Liver (tissue), 3 donors: ENCODE results near the gene CALY.

ENCODE experiments used
- ATF3 ChIP-seq: IDR thresholded peaks from 2 replicates; pipeline ENCODE4 v1.6.1; 2016; ENCODE audit warnings: antibody characterized with exemption
- CTCF ChIP-seq: fragments of 150-350 bp; IDR thresholded peaks from 2 replicates; pipeline ENCODE4 v1.5.1; 2017; ENCODE audit warnings: improper control_type of control experiment, low read depth, low read length; ENCODE audit not compliant: missing input control
- EGR1 ChIP-seq, 2 donors: IDR thresholded peaks; 2 replicates each; pipeline ENCODE4 v1.6.1; 2016 to 2018; ENCODE audit warnings: antibody characterized with exemption in 2 of 2, low read depth in 2 of 2
- GABPA ChIP-seq, 2 donors: IDR thresholded peaks in 1 of 2; conservative IDR thresholded peaks in 1 of 2; 2 replicates each; pipeline ENCODE4 v1.6.1; 2016; ENCODE audit warnings: antibody characterized with exemption in 2 of 2, mild to moderate bottlenecking in 1 of 2, moderate library complexity in 1 of 2
- MAX ChIP-seq: IDR thresholded peaks from 2 replicates; pipeline ENCODE4 v1.6.1; 2016; ENCODE audit warnings: antibody characterized with exemption
- RAD21 ChIP-seq, 2 donors: IDR thresholded peaks; 2 replicates each; pipeline ENCODE4 v1.6.1; 2016; ENCODE audit warnings: antibody characterized with exemption in 2 of 2, mild to moderate bottlenecking in 2 of 2
- REST ChIP-seq: IDR thresholded peaks from 2 replicates; pipeline ENCODE4 v1.6.1; 2016; ENCODE audit warnings: antibody characterized with exemption, mild to moderate bottlenecking
- RXRA ChIP-seq, 2 donors: IDR thresholded peaks; 2 replicates each; pipeline ENCODE4 v1.6.1; 2017 to 2018; ENCODE audit warnings: antibody characterized with exemption in 2 of 2, mild to moderate bottlenecking in 1 of 2
- SP1 ChIP-seq: IDR thresholded peaks from 2 replicates; pipeline ENCODE4 v1.6.1; 2018; ENCODE audit warnings: antibody characterized with exemption, mild to moderate bottlenecking
- TAF1 ChIP-seq: conservative IDR thresholded peaks from 2 replicates; pipeline ENCODE4 v1.6.1; 2016; ENCODE audit warnings: antibody characterized with exemption, mild to moderate bottlenecking
- donor health status: healthy.
- donor health status: healthy.

DNA sequence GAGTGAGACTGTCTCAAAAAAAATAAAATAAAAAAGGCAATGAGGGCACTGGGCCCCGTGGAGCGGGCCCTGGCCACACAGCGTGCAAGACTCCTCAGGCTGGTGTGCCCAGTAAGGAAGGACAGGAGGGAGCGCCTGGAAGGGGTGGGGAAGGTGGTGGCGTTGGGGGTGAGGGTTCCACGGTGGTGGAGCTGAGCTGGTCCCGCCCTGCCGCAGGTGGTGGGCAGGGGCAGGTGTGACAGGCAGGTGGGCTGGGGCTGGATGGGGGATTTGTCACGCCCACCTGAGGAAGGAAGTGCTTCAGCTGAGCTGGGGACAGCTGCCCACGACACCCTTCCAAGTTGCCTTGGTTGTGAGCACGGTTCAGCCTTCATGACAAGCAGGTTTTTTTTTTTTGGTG is 9.7 kb upstream of the CALY start:
- TF ChIP-seq CTCF (no peak), EGR1 (IDR thresholded peaks at IDR 0.05; ENCODE audit: low read depth in 2 of 2) (no peak), GABPA (IDR thresholded peaks at IDR 0.05 in 1 of 2, conservative IDR thresholded peaks at IDR 0.05 in 1 of 2) (no peak), SP1 (no peak), TAF1 (no peak), MAX (no peak), RAD21 (IDR thresholded peaks at IDR 0.05) (no peak), REST (no peak), RXRA (IDR thresholded peaks at IDR 0.05) (no peak), ATF3 (no peak)
